GM23338 (cell line): ENCODE data around the gene CLEC2D. TPM values are rescaled to one million over a fixed set of nuclear protein-coding genes. Genes with fewer than 3 reads are reported as not detected.

ENCODE experiments used
- polyA plus RNA-seq: library from polyadenylated mRNA; unstranded; fragments of >200 nt; fragmentation: Nextera tagmentation; extraction: Ambion mirVana; gene quantifications from 2 replicates; pipeline ENCODE4 v1.2.1, GENCODE V29; 2016
- small RNA-seq: library from RNA; depleted of rRNA; stranded (forward); fragments of <200 nt; gene quantifications from one replicate; pipeline ENCODE3, GENCODE V24; 2014; ENCODE audit warnings: low replicate concordance
- total RNA-seq: library from RNA; depleted of rRNA; stranded (reverse); fragments of >200 nt; shearing (Covaris generic); gene quantifications from 2 replicates; pipeline ENCODE4 v1.2.3, GENCODE V29; 2014; rRNA removed

The CLEC2D gene
- total and polyA plus RNA-seq, 2 experiments from 2014 or later = 6.9 to 7.1 TPM

Small RNA genes lying within 50 kb of the gene (small RNA-seq; reads per million reads assigned to genes)
- gene AC010186.4 = not detected
- not detected for gene RNU6-700P

Other genes starting within 250 kb of the CLEC2D start
- not detected in 2 replicates for gene KLRB1, start 61.8 kb upstream of the CLEC2D start, total RNA-seq
- gene KLRB1, start 61.8 kb upstream of the CLEC2D start, polyA plus RNA-seq = 0.18 TPM in 1 of 2 replicates, not detected in the other
- not detected in 2 replicates for gene CLECL1, start 63.4 kb downstream of the CLEC2D start, total RNA-seq
- gene CLECL1, start 63.4 kb downstream of the CLEC2D start, polyA plus RNA-seq = not detected in 2 replicates
- not detected in 2 replicates for gene CD69, start 91.2 kb downstream of the CLEC2D start, total RNA-seq
- gene CD69, start 91.2 kb downstream of the CLEC2D start, polyA plus RNA-seq = 0.12 TPM in 1 of 2 replicates, not detected in the other
- not detected in 2 replicates for gene KLRF1, start 157.8 kb downstream of the CLEC2D start, total RNA-seq
- gene KLRF1, start 157.8 kb downstream of the CLEC2D start, polyA plus RNA-seq = 0.50 TPM in 1 of 2 replicates, not detected in the other
- not detected in 2 replicates for gene CLEC2B, start 199.6 kb downstream of the CLEC2D start, total RNA-seq
- gene CLEC2B, start 199.6 kb downstream of the CLEC2D start, polyA plus RNA-seq = not detected in 2 replicates
- not detected in 2 replicates for gene KLRF2, start 211.8 kb downstream of the CLEC2D start, total RNA-seq
- not detected in 2 replicates for gene KLRF2, start 211.8 kb downstream of the CLEC2D start, polyA plus RNA-seq